Measurements from ENCODE around the gene CDC42BPB.

CDC42BPB gene, protein sequence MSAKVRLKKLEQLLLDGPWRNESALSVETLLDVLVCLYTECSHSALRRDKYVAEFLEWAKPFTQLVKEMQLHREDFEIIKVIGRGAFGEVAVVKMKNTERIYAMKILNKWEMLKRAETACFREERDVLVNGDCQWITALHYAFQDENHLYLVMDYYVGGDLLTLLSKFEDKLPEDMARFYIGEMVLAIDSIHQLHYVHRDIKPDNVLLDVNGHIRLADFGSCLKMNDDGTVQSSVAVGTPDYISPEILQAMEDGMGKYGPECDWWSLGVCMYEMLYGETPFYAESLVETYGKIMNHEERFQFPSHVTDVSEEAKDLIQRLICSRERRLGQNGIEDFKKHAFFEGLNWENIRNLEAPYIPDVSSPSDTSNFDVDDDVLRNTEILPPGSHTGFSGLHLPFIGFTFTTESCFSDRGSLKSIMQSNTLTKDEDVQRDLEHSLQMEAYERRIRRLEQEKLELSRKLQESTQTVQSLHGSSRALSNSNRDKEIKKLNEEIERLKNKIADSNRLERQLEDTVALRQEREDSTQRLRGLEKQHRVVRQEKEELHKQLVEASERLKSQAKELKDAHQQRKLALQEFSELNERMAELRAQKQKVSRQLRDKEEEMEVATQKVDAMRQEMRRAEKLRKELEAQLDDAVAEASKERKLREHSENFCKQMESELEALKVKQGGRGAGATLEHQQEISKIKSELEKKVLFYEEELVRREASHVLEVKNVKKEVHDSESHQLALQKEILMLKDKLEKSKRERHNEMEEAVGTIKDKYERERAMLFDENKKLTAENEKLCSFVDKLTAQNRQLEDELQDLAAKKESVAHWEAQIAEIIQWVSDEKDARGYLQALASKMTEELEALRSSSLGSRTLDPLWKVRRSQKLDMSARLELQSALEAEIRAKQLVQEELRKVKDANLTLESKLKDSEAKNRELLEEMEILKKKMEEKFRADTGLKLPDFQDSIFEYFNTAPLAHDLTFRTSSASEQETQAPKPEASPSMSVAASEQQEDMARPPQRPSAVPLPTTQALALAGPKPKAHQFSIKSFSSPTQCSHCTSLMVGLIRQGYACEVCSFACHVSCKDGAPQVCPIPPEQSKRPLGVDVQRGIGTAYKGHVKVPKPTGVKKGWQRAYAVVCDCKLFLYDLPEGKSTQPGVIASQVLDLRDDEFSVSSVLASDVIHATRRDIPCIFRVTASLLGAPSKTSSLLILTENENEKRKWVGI (N-terminal part only)

GRCh38 chr14:103057372-103058163, at the start of gene CDC42BPB:
Gene CDC42BPB, minus strand, starts transcription at chr14:103057549. Its CDS starts 376 bp downstream, at chr14:103057173.
- Histone ChIP-seq H3K9me3 (no peaks in the 10 kb centered on the region), H3K36me3 (no peaks in the 10 kb centered on the region), H3K27ac (peak within 1 kb of the TSS; percentile 90 to 97), H3K4me3 (peak within 1 kb of the TSS; percentile 93 to 100), H3K4me1 (peaks cover 0 to 54% (median 33%) of the 10 kb centered on the region in 4 donors), H3K27me3 (no peaks in the 10 kb centered on the region)
- TF ChIP-seq, protein P1, sequence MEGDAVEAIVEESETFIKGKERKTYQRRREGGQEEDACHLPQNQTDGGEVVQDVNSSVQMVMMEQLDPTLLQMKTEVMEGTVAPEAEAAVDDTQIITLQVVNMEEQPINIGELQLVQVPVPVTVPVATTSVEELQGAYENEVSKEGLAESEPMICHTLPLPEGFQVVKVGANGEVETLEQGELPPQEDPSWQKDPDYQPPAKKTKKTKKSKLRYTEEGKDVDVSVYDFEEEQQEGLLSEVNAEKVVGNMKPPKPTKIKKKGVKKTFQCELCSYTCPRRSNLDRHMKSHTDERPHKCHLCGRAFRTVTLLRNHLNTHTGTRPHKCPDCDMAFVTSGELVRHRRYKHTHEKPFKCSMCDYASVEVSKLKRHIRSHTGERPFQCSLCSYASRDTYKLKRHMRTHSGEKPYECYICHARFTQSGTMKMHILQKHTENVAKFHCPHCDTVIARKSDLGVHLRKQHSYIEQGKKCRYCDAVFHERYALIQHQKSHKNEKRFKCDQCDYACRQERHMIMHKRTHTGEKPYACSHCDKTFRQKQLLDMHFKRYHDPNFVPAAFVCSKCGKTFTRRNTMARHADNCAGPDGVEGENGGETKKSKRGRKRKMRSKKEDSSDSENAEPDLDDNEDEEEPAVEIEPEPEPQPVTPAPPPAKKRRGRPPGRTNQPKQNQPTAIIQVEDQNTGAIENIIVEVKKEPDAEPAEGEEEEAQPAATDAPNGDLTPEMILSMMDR (IDR thresholded peaks at IDR 0.05): peak in 1 of 2 experiments; percentile 8
- peak; percentile 86 to 94 for DNase-seq
- intact Hi-C loops (cut with DNase I; ENCODE audit: low total_unique reads): no loop called here

DNA sequence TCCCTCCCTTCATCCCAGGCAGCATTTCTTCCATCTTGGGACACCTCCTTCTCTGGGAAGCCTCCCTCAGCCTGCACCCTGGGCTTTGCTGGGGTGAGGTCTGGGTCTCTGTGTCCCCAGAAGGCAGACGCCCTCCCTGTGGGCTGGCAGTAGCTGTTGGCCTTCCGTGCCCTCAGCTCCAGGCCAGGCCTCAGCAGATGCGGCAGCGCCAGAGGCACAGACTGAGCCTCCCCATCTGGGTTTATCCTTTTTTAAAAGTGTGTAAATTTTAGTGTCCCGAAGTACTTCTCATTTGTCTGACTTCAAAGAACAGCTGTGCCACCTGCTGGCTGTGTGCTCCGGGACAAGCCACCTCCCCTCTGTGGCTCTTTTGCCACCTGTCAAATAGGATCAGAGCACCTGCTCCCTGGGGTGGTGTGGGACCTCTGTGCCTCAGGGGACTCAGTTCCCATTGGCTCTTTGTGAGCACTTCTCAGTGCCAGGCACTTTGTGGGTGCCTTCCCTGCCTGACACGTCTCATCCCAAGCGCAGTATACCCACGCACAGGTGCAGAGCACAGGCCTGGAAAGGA, 48.3 kb upstream of the CDC42BPB start:
- peaks cover 0 to 46% (median 32%) of the 10 kb centered on the region in 4 donors for H3K4me1 ChIP-seq

GRCh38 chr14:103104654-103105452, 47.5 kb upstream of the CDC42BPB start:
- TF ChIP-seq, protein P1 (IDR thresholded peaks at IDR 0.05): peak; percentile 92
- Histone ChIP-seq H3K27ac (no peak overlapping the region), H3K27me3 (peaks cover 3 to 91% of the 10 kb centered on the region in 2 donors), H3K4me3 (no peak overlapping the region), H3K36me3 (no peaks in the 10 kb centered on the region), H3K9me3 (no peaks in the 10 kb centered on the region), H3K4me1 (peaks cover 0 to 38% (median 24%) of the 10 kb centered on the region in 4 donors)
- intact Hi-C loops (cut with DNase I; ENCODE audit: low total_unique reads): loop anchor here (1.0 to 10.0 kb wide), 2 partner anchors 80 to 188 kb away; no protein-coding TSS in a partner anchor
- no peak for DNase-seq

More for the DNA sequence above, 48.3 kb upstream of the CDC42BPB start:
- TF ChIP-seq, protein P1 (IDR thresholded peaks at IDR 0.05): no peak
- Histone ChIP-seq H3K4me3 (no peak overlapping the region), H3K27me3 (peaks cover 3 to 89% of the 10 kb centered on the region in 2 donors), H3K27ac (no peak overlapping the region), H3K9me3 (no peaks in the 10 kb centered on the region), H3K36me3 (no peaks in the 10 kb centered on the region)
- intact Hi-C loops (cut with DNase I; ENCODE audit: low total_unique reads): loop anchor here (10.0 kb wide), 1 partner anchor 79 kb away; no protein-coding TSS in a partner anchor
- no peak for DNase-seq

GRCh38 chr14:103104389-103104653, 47.0 kb upstream of the CDC42BPB start:
- no peak overlapping the region for H3K27ac ChIP-seq
- intact Hi-C loops (cut with DNase I; ENCODE audit: low total_unique reads): loop anchor here (1.0 to 10.0 kb wide), 2 partner anchors 80 to 189 kb away; no protein-coding TSS in a partner anchor
- H3K27me3 ChIP-seq: peaks cover 3 to 91% of the 10 kb centered on the region in 2 donors
- H3K4me1 ChIP-seq: peaks cover 0 to 35% (median 21%) of the 10 kb centered on the region in 4 donors
- H3K9me3 ChIP-seq: no peaks in the 10 kb centered on the region
- H3K4me3 ChIP-seq: no peak overlapping the region
- TF ChIP-seq, protein P1 (IDR thresholded peaks at IDR 0.05): no peak
- no peaks in the 10 kb centered on the region for H3K36me3 ChIP-seq
- no peak for DNase-seq
